ENCODE data around the gene ASCC3. TPM values are rescaled to one million over a fixed set of nuclear protein-coding genes. Genes with fewer than 3 reads are reported as not detected.

The ASCC3 gene
- total RNA-seq, 1 donor from 2014 or later: 75.3 TPM

DNA sequence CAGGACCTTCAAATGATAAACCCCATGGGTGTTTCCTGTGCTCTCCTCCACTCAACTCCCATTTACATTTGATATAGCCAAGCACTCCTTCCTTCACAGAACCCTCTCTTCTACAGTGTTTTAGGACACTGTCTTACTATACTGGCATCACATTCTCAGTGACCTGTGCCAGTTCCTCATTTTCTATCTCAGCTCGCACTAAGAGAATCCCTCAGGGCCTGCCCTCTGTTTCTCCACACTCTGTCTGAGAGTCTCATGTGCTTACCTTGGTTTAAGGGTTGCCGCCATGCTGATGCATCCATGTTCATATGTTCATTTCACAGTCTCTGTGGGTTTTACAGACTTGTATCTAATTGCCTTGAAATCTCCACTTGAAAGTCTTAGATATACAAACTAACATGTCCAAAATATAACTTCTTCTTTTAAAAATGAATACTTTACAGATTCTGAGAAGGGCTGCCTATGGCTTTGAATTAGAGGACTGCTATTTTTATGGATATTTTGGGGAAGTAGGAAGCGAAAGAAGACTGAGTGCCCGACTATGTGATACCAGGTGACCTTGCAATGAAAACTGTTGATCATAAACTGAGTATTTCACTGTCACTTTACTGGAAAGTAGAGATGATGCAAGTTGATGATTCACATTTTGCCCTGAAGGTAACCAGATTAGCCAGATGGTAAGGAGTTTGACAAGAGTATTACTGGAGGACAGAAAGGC is 263.3 kb downstream of the ASCC3 start:
- no peaks in the 10 kb centered on the region for H4K20me1 ChIP-seq (ENCODE audit: low read depth)
- H3F3A ChIP-seq (ENCODE audit: low read depth): no peaks in the 10 kb centered on the region
- no peak overlapping the region for H3K27ac Mint-ChIP-seq
- H3K9me3 ChIP-seq (ENCODE audit: low read depth): no peaks in the 10 kb centered on the region
- H3K4me3 Mint-ChIP-seq: no peak overlapping the region
- no peak overlapping the region for H3K4me3 ChIP-seq
- peaks cover 3% of the 10 kb centered on the region for H3K36me3 ChIP-seq
- H3K4me2 ChIP-seq: no peak overlapping the region
- no peaks in the 10 kb centered on the region for H3K4me1 Mint-ChIP-seq
- H3K9ac ChIP-seq: no peak overlapping the region
- H2AFZ ChIP-seq (replicated peaks): no peak overlapping the region
- H3K27me3 Mint-ChIP-seq (ENCODE audit: insufficient read depth, low read depth): no peaks in the 10 kb centered on the region
- no peaks in the 10 kb centered on the region for H3K4me1 ChIP-seq
- peaks cover 2% of the 10 kb centered on the region for H3K36me3 Mint-ChIP-seq
- no peaks in the 10 kb centered on the region for H3K79me2 ChIP-seq (ENCODE audit: low read depth)
- no peaks in the 10 kb centered on the region for H3K9me3 Mint-ChIP-seq
- no peaks in the 10 kb centered on the region for H3K27me3 ChIP-seq
- no peak overlapping the region for H3K27ac ChIP-seq
- no peak for DNase-seq (ENCODE audit: low spot score)
- TF ChIP-seq EZH2 (IDR thresholded peaks at IDR 0.05): no peak
- TF ChIP-seq, protein P1, sequence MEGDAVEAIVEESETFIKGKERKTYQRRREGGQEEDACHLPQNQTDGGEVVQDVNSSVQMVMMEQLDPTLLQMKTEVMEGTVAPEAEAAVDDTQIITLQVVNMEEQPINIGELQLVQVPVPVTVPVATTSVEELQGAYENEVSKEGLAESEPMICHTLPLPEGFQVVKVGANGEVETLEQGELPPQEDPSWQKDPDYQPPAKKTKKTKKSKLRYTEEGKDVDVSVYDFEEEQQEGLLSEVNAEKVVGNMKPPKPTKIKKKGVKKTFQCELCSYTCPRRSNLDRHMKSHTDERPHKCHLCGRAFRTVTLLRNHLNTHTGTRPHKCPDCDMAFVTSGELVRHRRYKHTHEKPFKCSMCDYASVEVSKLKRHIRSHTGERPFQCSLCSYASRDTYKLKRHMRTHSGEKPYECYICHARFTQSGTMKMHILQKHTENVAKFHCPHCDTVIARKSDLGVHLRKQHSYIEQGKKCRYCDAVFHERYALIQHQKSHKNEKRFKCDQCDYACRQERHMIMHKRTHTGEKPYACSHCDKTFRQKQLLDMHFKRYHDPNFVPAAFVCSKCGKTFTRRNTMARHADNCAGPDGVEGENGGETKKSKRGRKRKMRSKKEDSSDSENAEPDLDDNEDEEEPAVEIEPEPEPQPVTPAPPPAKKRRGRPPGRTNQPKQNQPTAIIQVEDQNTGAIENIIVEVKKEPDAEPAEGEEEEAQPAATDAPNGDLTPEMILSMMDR (IDR thresholded peaks at IDR 0.05): no peak
- TF ChIP-seq EZH2phosphoT487 (IDR thresholded peaks at IDR 0.05): no peak

GRCh38 chr6:100614933-100615332 is 266.2 kb downstream of the ASCC3 start:
- Mint-ChIP-seq H3K36me3 (no peaks in the 10 kb centered on the region), H3K4me1 (no peaks in the 10 kb centered on the region), H3K27ac (no peak overlapping the region), H3K27me3 (ENCODE audit: insufficient read depth, low read depth) (no peaks in the 10 kb centered on the region), H3K9me3 (no peaks in the 10 kb centered on the region), H3K4me3 (no peak overlapping the region)
- H3K9ac ChIP-seq: no peak overlapping the region
- H2AFZ ChIP-seq (replicated peaks): no peak overlapping the region
- H3K4me1 ChIP-seq: no peaks in the 10 kb centered on the region
- peaks cover 2% of the 10 kb centered on the region for H3F3A ChIP-seq (ENCODE audit: low read depth)
- TF ChIP-seq, protein P1 (IDR thresholded peaks at IDR 0.05): no peak
- TF ChIP-seq EZH2 (IDR thresholded peaks at IDR 0.05) (no peak), EZH2phosphoT487 (IDR thresholded peaks at IDR 0.05) (no peak)
- no peak overlapping the region for H3K27ac ChIP-seq
- DNase-seq (ENCODE audit: low spot score): no peak
- no peaks in the 10 kb centered on the region for H3K27me3 ChIP-seq
- no peaks in the 10 kb centered on the region for H3K9me3 ChIP-seq (ENCODE audit: low read depth)
- no peak overlapping the region for H3K4me2 ChIP-seq
- H3K79me2 ChIP-seq (ENCODE audit: low read depth): no peaks in the 10 kb centered on the region
- no peak overlapping the region for H3K4me3 ChIP-seq
- H4K20me1 ChIP-seq (ENCODE audit: low read depth): no peaks in the 10 kb centered on the region
- peaks cover 3% of the 10 kb centered on the region for H3K36me3 ChIP-seq

DNA sequence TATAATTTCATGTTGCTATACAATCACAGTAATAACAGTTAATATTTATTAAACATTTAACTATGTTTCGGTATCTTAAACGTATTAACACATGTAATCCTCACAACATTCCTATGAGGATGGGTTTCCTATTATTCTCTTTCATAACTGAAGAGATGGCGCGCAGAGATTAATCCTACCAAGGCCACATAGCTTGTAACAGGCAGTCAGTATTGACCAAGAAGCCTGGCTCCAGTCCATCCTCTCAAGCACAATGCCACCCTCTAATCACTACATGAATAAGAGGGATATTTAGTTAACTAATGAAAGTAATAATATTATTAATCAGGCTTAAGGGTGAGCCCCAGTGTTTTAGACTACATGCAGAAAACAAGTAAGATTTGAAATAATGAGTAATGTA is 266.7 kb downstream of the ASCC3 start:
- Mint-ChIP-seq H3K27ac (no peak overlapping the region), H3K9me3 (no peaks in the 10 kb centered on the region), H3K27me3 (ENCODE audit: insufficient read depth, low read depth) (no peaks in the 10 kb centered on the region), H3K4me3 (no peak overlapping the region), H3K4me1 (no peaks in the 10 kb centered on the region), H3K36me3 (no peaks in the 10 kb centered on the region)
- Histone ChIP-seq H3K4me2 (no peak overlapping the region), H3K4me3 (no peak overlapping the region), H3K9me3 (ENCODE audit: low read depth) (no peaks in the 10 kb centered on the region), H3F3A (ENCODE audit: low read depth) (peaks cover 5% of the 10 kb centered on the region), H3K9ac (no peak overlapping the region), H3K27ac (no peak overlapping the region), H3K27me3 (no peaks in the 10 kb centered on the region), H3K36me3 (peaks cover 3% of the 10 kb centered on the region), H3K79me2 (ENCODE audit: low read depth) (no peaks in the 10 kb centered on the region), H4K20me1 (ENCODE audit: low read depth) (no peaks in the 10 kb centered on the region), H3K4me1 (no peaks in the 10 kb centered on the region), H2AFZ (replicated peaks) (no peak overlapping the region)
- TF ChIP-seq EZH2 (IDR thresholded peaks at IDR 0.05): no peak
- TF ChIP-seq EZH2phosphoT487 (IDR thresholded peaks at IDR 0.05): no peak
- TF ChIP-seq, protein P1 (IDR thresholded peaks at IDR 0.05): no peak
- DNase-seq (ENCODE audit: low spot score): no peak

Data from neural progenitor cell (in vitro differentiated cells).